ENCODE data around the gene KLHL40.

The KLHL40 gene

DNA sequence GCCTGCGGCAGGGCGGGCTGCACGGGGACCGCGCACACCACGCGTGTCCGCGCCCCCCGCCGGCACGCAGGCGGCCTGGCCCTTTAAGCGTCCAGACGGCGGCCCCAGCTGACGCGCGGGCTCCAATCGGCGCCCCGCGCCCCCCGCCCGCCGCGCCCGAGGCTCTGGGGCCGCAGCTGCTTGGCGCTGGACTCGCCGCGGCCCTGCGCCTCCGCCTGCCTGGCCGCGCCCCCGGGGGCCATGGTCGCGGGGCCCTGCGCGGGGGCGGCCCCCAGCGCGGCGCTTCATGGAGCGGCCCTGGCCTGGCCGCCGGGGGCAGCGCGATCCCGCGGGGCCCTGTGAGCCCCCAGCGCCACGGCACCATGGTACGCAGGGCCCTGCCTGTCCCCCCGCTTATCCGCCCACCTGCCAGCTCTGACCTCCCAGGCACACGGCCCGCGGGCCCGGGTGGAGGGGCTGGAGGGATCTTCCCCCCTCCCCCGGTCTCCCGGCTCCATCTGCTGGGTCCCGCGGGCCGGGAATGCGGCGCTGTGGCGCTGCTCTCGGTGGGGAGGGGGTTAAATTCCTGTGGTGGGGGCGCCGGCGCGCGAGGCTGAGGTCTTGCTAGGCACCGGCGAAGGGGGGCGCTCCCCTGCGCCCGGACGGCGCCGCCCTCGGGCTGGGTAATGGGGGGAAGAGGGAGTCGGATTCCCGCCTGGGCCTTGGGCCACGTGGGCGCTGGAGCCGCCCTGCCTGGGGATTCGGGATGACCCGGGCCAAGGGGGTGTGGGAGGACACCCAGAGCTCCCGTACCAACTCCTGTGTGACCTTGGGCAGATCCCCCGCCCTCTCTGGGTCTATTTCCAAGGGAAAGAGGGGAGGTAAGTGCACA, 30.8 kb upstream of the KLHL40 start:
- Mint-ChIP-seq H3K4me3 (peak overlapping the region; percentile 47), H3K4me1 (peaks cover 4% of the 10 kb centered on the region), H3K27ac (no peak overlapping the region), H3K9me3 (no peaks in the 10 kb centered on the region), H3K27me3 (no peaks in the 10 kb centered on the region), H3K36me3 (no peaks in the 10 kb centered on the region)

DNA sequence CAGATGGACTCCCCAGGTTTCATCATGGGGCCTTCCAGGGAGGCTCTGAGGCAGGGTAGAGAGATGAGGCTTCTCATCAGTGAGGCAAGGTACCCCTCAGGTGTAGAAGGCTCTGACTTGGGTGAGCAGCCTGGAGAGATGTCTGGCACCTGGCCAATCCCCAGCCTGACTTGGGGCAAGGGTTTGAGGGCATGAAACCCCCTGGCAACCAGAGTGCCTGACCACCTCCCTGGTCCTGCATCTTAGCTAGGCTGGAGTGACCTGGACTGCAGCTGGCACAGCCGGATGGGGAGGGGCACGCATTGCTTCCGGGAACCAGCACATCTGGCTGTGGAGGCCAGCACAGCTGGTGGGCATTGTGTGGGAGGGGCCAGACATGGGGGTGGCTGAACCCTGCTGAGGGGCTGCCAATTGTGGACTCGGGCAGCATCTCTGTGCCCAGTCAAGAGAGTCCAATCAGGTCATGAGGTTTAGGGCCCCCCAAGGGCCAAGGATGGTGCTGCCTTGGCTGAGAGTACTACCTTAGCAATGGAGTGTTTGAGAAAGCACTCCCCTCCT, 29.9 kb upstream of the KLHL40 start:
- Mint-ChIP-seq H3K9me3 (no peaks in the 10 kb centered on the region), H3K4me3 (no peak overlapping the region), H3K27me3 (no peaks in the 10 kb centered on the region), H3K27ac (no peak overlapping the region), H3K4me1 (peaks cover 4% of the 10 kb centered on the region), H3K36me3 (no peaks in the 10 kb centered on the region)

DNA sequence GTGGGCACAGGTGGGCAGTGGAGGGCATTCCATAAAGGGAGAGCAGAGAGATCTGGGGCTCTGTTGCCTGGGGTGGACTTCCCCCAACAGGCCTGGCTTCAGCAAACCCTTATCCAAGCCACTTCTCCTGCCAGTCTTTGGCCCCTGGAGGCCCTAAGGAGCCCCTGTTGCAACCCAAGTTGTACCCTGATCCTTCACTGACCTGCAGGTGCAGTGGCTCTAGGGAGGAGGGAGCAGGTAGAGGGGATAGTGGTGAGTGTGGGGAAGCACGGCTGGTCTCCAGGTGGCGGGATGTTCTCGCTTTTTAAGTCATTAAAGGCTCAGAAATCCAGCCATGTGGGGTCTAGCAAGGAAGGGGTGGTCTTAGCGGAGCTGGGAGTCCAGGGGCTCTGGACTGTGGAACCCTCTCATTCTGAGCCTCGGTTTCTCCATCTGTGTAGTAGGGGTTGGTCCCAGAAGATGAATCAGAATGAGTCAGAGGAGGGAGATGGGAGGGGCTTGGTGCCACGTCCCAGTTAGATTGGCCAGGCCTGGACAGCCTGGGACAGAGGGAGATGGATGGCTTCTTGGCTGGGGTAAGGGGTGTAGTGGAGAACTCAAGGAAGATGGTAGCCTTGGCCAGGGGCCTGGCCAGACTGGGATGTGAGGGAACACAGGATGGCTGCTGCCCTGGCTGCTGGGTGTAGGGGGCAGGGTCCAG, 29.2 kb upstream of the KLHL40 start:
- no peaks in the 10 kb centered on the region for H3K9me3 Mint-ChIP-seq
- peaks cover 4% of the 10 kb centered on the region for H3K4me1 Mint-ChIP-seq
- H3K36me3 Mint-ChIP-seq, result no peaks in the 10 kb centered on the region
- H3K27me3 Mint-ChIP-seq, result no peaks in the 10 kb centered on the region
- H3K4me3 Mint-ChIP-seq, result peak overlapping the region; percentile 30
- H3K27ac Mint-ChIP-seq, result no peak overlapping the region

DNA sequence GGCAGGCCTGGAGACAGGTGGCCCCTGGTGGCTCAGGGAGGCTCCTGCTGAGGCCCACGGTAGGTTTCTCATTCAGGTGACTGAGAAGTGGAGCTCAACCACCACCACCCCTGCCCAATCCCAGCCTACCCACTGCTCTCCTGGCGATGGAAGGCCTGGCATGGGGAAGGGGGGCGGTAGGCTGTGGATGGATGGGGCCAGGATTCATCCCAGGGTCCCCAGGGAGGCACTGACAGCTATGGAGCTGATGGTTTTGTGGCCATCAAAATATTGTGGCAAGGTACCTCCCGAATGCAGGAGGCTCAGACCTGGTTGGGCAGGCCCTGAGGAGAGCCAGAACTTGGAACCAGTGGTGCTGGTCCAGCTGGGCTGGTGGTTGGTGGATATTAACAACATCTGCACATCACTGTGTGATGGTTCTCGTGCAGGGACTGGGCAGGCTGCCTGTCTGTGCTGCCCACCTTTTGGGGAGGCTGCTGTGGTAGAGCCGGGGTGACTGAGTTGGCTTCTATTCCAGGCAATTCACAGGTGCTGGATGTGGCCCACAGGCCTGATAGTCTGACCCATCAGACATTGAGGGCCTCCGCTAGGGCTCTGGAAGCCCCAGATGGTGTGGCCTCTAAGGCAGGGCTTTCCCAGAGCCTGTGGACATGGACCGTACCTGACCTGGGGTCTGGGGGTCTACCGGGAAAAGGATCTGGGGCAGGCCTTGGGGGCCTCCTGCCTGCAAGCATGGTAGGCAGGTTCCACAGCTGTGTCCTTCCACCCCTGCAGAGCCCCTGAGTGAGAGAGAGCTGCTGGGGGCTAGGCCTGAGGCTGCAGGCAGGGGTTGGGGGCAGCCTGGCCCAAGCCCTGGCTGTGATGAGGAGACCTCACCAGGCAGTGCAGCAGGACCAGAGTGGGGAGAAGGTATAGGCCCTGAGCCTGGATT, 28.4 kb upstream of the KLHL40 start:
- Mint-ChIP-seq H3K27me3 (no peaks in the 10 kb centered on the region), H3K9me3 (no peaks in the 10 kb centered on the region), H3K36me3 (no peaks in the 10 kb centered on the region), H3K27ac (no peak overlapping the region), H3K4me3 (peak overlapping the region; percentile 30), H3K4me1 (peaks cover 4% of the 10 kb centered on the region)

DNA sequence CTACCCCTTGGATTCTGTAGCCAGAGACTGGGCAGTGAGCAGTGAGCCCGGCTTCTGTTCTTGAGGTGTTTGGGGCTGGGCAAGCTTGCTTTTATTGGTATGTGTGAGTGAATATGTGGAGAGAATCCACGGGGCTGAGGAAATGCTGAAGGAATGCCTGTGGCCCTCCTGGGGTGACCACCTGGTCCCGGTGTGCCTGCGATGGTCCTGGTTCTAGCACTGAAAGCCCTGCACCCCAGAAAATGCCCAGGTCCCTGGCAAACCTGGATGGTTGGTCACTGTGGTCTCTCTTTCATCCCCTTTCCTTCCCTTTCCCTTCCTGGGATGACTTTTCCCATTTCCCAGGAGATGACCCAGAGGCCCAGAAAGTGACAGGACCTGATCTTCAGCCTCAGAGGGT, 27.7 kb upstream of the KLHL40 start:
- Mint-ChIP-seq H3K9me3 (no peaks in the 10 kb centered on the region), H3K27me3 (no peaks in the 10 kb centered on the region), H3K36me3 (no peaks in the 10 kb centered on the region), H3K27ac (no peak overlapping the region), H3K4me3 (no peak overlapping the region), H3K4me1 (peaks cover 4% of the 10 kb centered on the region)

DNA sequence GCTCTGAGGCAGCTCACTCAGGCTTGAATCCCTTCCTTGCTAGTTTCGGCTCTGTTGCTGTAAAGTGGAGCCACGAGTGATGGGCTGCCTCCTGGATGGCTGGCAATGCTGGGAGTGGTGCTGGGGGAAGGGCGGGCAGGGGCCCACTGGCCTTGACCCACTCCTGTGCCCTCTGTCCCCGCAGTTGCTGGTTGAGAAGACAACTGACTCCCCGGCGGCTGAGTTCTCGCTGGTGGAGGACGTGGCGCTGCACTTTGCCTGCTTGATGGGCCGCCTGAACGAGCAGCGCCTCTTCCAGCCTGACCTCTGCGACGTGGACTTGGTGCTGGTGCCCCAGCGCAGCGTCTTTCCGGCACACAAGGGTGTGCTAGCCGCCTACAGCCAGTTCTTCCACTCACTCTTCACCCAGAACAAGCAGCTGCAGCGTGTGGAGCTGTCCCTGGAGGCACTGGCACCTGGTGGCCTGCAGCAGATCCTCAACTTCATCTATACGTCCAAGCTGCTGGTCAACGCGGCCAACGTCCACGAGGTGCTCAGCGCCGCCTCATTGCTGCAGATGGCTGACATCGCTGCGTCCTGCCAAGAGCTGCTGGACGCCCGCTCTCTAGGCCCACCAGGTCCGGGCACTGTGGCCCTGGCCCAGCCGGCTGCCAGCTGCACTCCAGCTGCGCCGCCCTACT, 27.1 kb upstream of the KLHL40 start:
- Mint-ChIP-seq H3K27ac (no peak overlapping the region), H3K36me3 (no peaks in the 10 kb centered on the region), H3K27me3 (no peaks in the 10 kb centered on the region), H3K4me3 (no peak overlapping the region), H3K9me3 (no peaks in the 10 kb centered on the region), H3K4me1 (peaks cover 4% of the 10 kb centered on the region)

DNA sequence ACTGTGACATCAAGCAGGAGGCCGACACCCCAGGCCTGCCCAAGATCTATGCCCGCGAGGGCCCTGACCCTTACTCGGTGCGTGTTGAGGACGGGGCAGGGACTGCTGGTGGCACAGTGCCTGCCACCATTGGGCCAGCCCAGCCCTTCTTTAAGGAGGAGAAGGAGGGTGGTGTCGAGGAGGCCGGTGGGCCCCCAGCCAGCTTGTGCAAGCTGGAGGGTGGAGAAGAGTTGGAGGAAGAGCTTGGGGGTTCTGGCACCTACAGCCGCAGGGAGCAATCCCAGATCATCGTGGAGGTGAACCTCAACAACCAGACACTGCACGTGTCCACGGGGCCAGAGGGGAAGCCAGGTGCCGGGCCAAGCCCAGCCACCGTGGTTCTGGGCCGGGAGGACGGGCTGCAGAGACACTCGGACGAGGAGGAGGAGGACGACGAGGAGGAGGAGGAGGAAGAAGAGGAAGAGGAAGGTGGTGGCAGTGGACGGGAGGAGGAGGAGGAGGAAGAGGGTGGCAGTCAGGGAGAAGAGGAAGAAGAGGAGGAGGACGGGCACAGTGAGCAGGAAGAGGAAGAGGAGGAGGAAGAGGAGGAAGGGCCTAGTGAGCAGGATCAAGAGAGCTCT, 26.5 kb upstream of the KLHL40 start:
- Mint-ChIP-seq H3K4me1 (peaks cover under 1% of the 10 kb centered on the region), H3K4me3 (no peak overlapping the region)

DNA sequence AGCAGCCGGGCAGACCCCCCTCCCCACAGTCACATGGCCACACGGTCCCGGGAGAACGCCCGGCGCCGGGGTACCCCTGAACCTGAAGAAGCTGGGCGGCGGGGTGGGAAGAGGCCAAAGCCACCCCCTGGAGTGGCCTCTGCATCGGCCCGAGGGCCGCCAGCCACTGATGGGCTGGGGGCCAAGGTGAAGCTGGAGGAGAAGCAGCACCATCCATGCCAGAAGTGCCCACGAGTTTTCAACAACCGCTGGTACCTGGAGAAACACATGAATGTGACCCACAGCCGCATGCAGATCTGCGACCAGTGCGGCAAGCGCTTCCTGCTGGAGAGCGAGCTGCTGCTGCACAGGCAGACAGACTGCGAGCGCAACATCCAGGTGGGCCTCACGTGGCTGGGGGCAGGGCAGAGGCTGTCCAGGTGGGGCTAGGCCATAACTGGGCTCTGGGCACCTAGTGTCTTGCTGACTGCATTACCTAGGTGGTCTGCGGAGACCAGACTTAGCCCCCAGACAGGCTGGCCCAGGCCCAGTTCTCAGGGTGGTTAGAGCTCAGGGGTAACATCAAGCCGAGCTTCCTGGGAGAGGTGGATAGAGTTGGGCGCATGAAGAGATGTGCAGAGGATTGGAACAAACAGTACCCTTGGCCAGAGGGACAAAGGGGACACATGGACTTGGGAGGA, 25.7 kb upstream of the KLHL40 start:
- Mint-ChIP-seq H3K4me1 (no peaks in the 10 kb centered on the region), H3K36me3 (no peaks in the 10 kb centered on the region), H3K4me3 (no peak overlapping the region)

More for the DNA sequence above, 26.5 kb upstream of the KLHL40 start:
- Mint-ChIP-seq H3K27ac (no peak overlapping the region), H3K9me3 (no peaks in the 10 kb centered on the region), H3K36me3 (no peaks in the 10 kb centered on the region), H3K27me3 (no peaks in the 10 kb centered on the region)

DNA sequence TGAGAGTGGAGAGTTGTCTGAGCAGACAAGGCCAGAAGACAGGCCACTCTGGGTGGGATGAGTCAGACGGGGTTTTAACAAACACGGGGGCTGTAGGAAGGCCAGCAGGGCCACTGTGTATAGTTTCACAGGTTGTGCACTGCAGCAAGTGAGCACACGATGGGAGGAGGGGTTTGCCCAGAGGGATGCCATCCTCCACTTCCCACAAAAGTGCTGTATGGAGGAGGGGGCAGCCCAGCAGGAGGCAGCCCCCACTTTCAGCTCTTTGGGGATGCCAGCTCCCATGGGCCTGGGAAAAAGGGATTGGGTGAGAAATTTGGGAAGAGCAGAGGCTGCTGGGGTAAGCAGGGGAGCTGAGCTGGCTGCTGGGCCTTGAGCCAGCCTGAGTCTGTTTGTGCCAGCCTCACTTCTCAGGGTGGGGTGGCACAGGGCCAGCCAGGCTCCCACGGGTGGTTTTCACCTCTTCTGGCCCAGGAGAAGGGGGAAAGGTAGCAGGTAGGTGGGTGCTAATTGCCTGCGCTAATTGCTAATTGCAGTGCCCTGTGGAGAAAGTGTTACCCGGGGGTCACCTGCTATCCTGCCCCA, 25.1 kb upstream of the KLHL40 start:
- H3K4me1 Mint-ChIP-seq, result no peaks in the 10 kb centered on the region
- no peaks in the 10 kb centered on the region for H3K36me3 Mint-ChIP-seq
- H3K27ac Mint-ChIP-seq, result no peak overlapping the region
- H3K4me3 Mint-ChIP-seq, result no peak overlapping the region
- no peaks in the 10 kb centered on the region for H3K27me3 Mint-ChIP-seq
- H3K9me3 Mint-ChIP-seq, result no peaks in the 10 kb centered on the region

More for the DNA sequence above, 25.7 kb upstream of the KLHL40 start:
- H3K27ac Mint-ChIP-seq, result no peak overlapping the region
- H3K27me3 Mint-ChIP-seq, result no peaks in the 10 kb centered on the region
- H3K9me3 Mint-ChIP-seq, result no peaks in the 10 kb centered on the region

DNA sequence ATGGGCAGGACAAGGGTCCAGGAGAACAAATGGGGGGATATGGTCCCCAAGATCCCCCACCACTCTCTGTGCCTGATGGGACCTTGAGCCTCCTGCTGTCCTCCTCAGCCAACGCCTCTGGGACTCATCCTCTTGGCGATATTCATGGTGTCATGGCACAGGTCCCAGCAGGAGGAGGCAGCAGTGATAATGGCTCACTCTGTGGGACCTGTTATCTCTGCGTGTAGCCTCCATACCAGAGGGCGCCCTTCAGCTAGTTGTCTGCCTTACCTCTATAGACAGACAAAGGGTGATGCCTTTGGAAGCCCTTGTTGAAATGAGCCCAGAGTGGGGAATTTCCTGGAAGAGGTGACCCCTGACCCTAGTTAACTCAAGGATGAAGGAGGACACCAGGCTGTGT, 24.4 kb upstream of the KLHL40 start:
- H3K27ac Mint-ChIP-seq, result no peak overlapping the region
- no peaks in the 10 kb centered on the region for H3K36me3 Mint-ChIP-seq
- H3K9me3 Mint-ChIP-seq, result no peaks in the 10 kb centered on the region
- H3K4me1 Mint-ChIP-seq, result no peaks in the 10 kb centered on the region
- H3K27me3 Mint-ChIP-seq, result no peaks in the 10 kb centered on the region
- H3K4me3 Mint-ChIP-seq, result no peak overlapping the region

DNA sequence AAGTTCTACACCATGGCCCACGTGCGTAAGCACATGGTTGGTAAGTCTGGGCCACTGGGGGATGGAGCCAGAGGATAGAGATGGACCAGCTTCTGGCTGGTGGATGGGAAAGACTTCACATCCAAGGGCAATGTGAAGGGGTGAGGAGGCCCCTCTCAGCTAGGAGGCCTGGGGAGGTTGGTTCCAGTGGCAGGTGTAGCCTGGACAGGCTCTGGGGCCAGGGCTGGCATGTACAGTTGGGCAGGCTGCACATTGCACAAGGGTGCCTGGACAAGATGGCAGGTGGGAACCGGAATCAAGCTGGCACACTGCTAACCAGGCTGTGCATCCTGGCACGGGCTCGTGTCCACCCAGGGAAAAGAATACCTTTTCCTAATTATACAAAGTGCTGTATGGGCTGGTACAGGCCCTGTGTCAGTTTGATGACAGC, 23.7 kb upstream of the KLHL40 start:
- H3K4me1 Mint-ChIP-seq, result no peaks in the 10 kb centered on the region
- no peak overlapping the region for H3K4me3 Mint-ChIP-seq
- H3K36me3 Mint-ChIP-seq, result no peaks in the 10 kb centered on the region
- no peaks in the 10 kb centered on the region for H3K9me3 Mint-ChIP-seq
- H3K27ac Mint-ChIP-seq, result no peak overlapping the region
- no peaks in the 10 kb centered on the region for H3K27me3 Mint-ChIP-seq

DNA sequence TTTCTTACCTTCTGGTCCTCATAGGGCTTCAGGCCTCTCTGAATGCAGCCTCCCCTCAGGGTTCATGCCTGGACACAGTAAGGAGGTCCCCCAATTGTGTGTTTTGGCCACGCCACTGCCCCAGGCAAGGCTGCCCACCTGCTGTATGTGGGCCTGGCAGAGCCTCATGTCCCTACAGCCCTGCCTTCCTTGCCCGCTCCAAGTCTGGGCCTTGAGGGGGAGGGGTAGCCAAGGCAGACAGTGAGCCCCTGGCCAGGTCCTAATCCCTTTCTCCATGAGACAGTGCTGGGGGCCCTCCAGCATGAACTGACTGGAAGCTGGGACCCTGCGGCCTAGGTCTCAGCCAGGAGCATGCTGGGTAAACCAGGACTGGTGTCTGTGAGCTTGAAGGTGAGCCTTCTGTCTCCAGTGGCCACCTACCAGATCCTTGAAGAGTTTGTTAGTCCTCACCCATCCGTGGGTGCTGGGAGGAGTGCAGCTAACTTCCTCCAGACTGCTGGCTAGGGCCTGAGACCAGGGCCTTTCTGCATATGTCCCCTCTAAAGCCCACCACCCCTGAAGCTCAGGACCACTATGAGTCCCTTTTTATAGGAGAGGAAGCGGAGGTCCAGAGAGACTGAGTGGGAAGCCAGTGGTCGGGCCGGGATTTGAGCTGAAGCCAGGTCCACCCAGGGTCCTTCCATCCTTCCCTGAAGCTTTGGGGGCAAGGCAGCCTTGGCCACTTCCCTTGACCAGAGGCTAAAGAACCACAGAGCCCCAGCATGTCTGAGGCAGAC, 23.1 kb upstream of the KLHL40 start:
- H3K9me3 Mint-ChIP-seq, result no peaks in the 10 kb centered on the region
- H3K4me1 Mint-ChIP-seq, result no peaks in the 10 kb centered on the region
- H3K27ac Mint-ChIP-seq, result no peak overlapping the region
- H3K4me3 Mint-ChIP-seq, result no peak overlapping the region
- no peaks in the 10 kb centered on the region for H3K27me3 Mint-ChIP-seq
- H3K36me3 Mint-ChIP-seq, result no peaks in the 10 kb centered on the region

DNA sequence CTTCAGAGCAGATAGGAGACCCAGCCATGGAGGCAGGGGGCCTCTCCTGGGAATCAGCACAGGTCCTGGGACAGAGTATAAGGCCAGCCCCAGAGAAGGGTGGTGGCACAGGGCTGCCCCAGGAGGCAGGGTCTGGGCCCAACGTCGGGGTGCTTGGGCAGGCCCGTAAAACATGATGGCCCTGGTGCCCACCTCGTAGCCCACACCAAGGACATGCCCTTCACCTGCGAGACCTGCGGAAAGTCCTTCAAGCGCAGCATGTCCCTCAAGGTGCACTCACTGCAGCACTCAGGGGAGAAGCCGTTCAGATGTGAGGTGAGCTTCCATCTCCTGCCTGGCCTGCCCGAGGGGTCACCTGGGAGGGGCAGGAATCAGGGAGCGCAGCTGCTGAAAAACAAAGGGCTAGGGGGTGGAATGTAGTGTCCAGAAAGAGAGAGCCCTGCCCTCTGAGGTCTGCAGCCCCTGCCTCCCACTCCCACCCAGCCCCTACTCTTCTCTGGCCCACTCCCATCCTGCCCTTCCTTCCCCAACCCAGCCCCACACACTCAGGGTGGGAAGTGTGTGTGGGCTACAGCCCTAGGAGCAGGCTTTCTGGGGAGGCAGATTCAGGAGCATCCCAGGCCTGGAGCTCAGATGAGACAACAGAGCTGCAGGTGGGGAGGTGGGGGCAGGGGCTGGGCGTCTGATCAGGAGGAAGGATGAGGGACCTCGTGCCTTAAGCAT, 22.4 kb upstream of the KLHL40 start:
- Mint-ChIP-seq H3K36me3 (no peaks in the 10 kb centered on the region), H3K27me3 (no peaks in the 10 kb centered on the region), H3K4me3 (no peak overlapping the region), H3K4me1 (no peaks in the 10 kb centered on the region), H3K27ac (no peak overlapping the region), H3K9me3 (no peaks in the 10 kb centered on the region)
